ENCODE measurements around the gene RGP1.

The RGP1 gene

GRCh38 chr9:35716230-35716629 lies 32.9 kb upstream of the RGP1 start:
- Histone ChIP-seq H3K27me3 (replicated peaks) (no peaks in the 10 kb centered on the region), H3K27ac (no peak overlapping the region), H3K36me3 (replicated peaks) (peaks cover 100% of the 10 kb centered on the region), H3K4me3 (ENCODE audit: low read depth, low read length) (no peak overlapping the region)
- TF ChIP-seq, protein P1, sequence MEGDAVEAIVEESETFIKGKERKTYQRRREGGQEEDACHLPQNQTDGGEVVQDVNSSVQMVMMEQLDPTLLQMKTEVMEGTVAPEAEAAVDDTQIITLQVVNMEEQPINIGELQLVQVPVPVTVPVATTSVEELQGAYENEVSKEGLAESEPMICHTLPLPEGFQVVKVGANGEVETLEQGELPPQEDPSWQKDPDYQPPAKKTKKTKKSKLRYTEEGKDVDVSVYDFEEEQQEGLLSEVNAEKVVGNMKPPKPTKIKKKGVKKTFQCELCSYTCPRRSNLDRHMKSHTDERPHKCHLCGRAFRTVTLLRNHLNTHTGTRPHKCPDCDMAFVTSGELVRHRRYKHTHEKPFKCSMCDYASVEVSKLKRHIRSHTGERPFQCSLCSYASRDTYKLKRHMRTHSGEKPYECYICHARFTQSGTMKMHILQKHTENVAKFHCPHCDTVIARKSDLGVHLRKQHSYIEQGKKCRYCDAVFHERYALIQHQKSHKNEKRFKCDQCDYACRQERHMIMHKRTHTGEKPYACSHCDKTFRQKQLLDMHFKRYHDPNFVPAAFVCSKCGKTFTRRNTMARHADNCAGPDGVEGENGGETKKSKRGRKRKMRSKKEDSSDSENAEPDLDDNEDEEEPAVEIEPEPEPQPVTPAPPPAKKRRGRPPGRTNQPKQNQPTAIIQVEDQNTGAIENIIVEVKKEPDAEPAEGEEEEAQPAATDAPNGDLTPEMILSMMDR (IDR thresholded peaks at IDR 0.05; ENCODE audit: low read depth, low read length, missing control alignments), result no peak
- in situ Hi-C loops (cut with HindIII; ENCODE audit: low pct_ligation_motif_present, low sequenced_read_pairs), result no loop called here
- no peak for DNase-seq

DNA sequence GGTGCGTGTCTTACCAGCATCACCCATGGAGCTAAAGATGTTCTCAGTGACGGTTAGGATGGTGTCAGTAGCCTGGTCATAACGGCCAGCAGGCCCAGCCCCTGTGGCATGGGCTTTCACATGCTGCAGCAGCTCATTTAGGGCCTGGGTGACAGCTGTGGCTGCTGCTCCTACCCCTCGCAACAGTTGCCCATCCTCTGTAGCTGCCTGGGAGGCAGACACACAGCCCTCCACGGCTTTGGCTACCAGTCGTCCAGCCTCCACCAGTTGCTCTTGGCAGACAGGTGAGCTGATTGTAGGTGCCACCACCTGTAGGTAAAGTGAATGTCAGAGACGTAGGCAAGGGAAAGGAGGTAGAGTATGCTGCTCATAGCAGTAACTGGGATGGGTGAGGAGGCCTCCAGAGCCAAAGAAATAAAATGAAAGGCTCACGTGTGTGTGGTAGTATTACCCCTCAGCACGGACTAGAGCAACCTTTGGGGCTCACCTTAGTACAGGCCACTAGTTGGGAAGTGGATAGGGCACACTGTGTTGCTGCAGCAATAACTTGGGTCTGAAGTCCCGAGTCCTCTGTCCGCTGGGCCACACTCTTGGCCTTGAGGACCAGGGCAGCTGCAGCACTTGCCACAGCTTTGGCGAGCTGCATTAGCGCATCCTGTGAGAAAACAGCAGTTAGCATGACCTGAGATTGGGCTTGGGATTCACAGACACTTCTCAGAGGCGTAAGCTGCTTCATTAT lies 31.8 kb upstream of the RGP1 start:
- Histone ChIP-seq H3K4me3 (ENCODE audit: low read depth, low read length) (no peak overlapping the region), H3K36me3 (replicated peaks) (peaks cover 100% of the 10 kb centered on the region), H3K27ac (no peak overlapping the region), H3K27me3 (replicated peaks) (no peaks in the 10 kb centered on the region)
- DNase-seq, result no peak
- in situ Hi-C loops (cut with HindIII; ENCODE audit: low pct_ligation_motif_present, low sequenced_read_pairs), result no loop called here
- TF ChIP-seq, protein P1 (IDR thresholded peaks at IDR 0.05; ENCODE audit: low read depth, low read length, missing control alignments), result no peak

- no peak for DNase-seq
- peaks cover 100% of the 10 kb centered on the region for H3K36me3 ChIP-seq (replicated peaks)
- no peak overlapping the region for H3K27ac ChIP-seq
- TF ChIP-seq, protein P1 (IDR thresholded peaks at IDR 0.05; ENCODE audit: low read depth, low read length, missing control alignments), result no peak
- H3K4me3 ChIP-seq (ENCODE audit: low read depth, low read length), result no peak overlapping the region
- no peaks in the 10 kb centered on the region for H3K27me3 ChIP-seq (replicated peaks)
- in situ Hi-C loops (cut with HindIII; ENCODE audit: low pct_ligation_motif_present, low sequenced_read_pairs), result no loop called here
Observed at GRCh38 chr9:35718721-35719511, 30.2 kb upstream of the RGP1 start.

DNA sequence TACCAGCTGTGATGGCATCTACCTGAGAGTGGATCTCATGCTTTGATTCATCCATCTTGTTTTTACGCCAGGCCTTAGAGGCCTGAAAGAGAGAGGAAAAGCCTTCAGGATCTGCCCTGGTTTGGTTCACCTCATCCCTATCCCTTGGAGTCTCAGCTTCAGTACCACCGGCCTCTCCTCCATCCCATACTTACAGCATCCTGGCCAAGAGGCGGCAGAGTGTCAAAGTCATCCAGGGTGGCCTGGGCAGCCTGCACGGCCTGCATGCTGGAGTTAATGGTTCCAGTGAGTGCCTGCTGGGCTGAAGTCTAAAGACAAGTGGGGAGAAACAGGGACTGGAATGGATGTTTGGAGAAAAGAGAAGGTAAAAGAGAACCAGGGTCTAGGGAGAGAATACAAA lies 29.5 kb upstream of the RGP1 start:
- Histone ChIP-seq H3K27me3 (replicated peaks) (no peaks in the 10 kb centered on the region), H3K4me3 (ENCODE audit: low read depth, low read length) (no peak overlapping the region), H3K36me3 (replicated peaks) (peaks cover 100% of the 10 kb centered on the region), H3K27ac (no peak overlapping the region)
- TF ChIP-seq, protein P1 (IDR thresholded peaks at IDR 0.05; ENCODE audit: low read depth, low read length, missing control alignments), result no peak
- in situ Hi-C loops (cut with HindIII; ENCODE audit: low pct_ligation_motif_present, low sequenced_read_pairs), result no loop called here
- DNase-seq, result no peak

GRCh38 chr9:35723426-35723825 lies 25.7 kb upstream of the RGP1 start:
- no peaks in the 10 kb centered on the region for H3K27me3 ChIP-seq (replicated peaks)
- in situ Hi-C loops (cut with HindIII; ENCODE audit: low pct_ligation_motif_present, low sequenced_read_pairs), result no loop called here
- TF ChIP-seq, protein P1 (IDR thresholded peaks at IDR 0.05; ENCODE audit: low read depth, low read length, missing control alignments), result no peak
- no peak overlapping the region for H3K4me3 ChIP-seq (ENCODE audit: low read depth, low read length)
- peaks cover 78% of the 10 kb centered on the region for H3K36me3 ChIP-seq (replicated peaks)
- no peak for DNase-seq
- H3K27ac ChIP-seq, result no peak overlapping the region

All from brain microvascular endothelial cell (primary cell).